Measurements from ENCODE around the gene TIMP2. TPM values are rescaled to one million over a fixed set of nuclear protein-coding genes. Genes with fewer than 3 reads are reported as not detected.

Gene TIMP2
- total and polyA plus RNA-seq, 2 of the 13 experiments (the other 11 are each of a cell fraction or from before 2014, with no cell fraction given), result 3.8 to 8.5 TPM

GRCh38 chr17:78962345-78962983, 37.3 kb upstream of the TIMP2 start (continued):
- TF ChIP-seq YEATS4 (CRISPR knock-in tag; IDR thresholded peaks at IDR 0.05; ENCODE audit: borderline replicate concordance) (peak; percentile 38), ZEB1 (IDR thresholded peaks at IDR 0.05; ENCODE audit: insufficient replicate concordance, low read depth) (no peak), ZNF343 (CRISPR knock-in tag; IDR thresholded peaks at IDR 0.05) (peak; percentile 96), ZNF281 (CRISPR knock-in tag; IDR thresholded peaks at IDR 0.05; ENCODE audit: borderline replicate concordance) (peak; percentile 6; the same call in 1 of the 2 replicates), ZNF670 (CRISPR knock-in tag; IDR thresholded peaks at IDR 0.05; ENCODE audit: borderline replicate concordance) (peak; percentile 34), FOXJ3 (CRISPR knock-in tag; IDR thresholded peaks at IDR 0.05; ENCODE audit: borderline replicate concordance) (peak; percentile 48; the same call in 1 of the 2 replicates), KDM5B (CRISPR knock-in tag; IDR thresholded peaks at IDR 0.05; ENCODE audit: borderline replicate concordance) (peak; percentile 50; the same call in 1 of the 2 replicates), HNRNPL (IDR thresholded peaks at IDR 0.05; ENCODE audit: low read depth, low read length) (0 out of 2 replicates have a peak, but pooled peaks have one; percentile 23), KDM6A (CRISPR knock-in tag; IDR thresholded peaks at IDR 0.05; ENCODE audit: low read depth) (peak; percentile 79), ZNF430 (CRISPR knock-in tag; IDR thresholded peaks at IDR 0.05) (0 out of 2 replicates have a peak, but pooled peaks have one; percentile 80), ATRX (CRISPR knock-in tag; IDR thresholded peaks at IDR 0.05; ENCODE audit: borderline replicate concordance) (no peak), NFYC (CRISPR knock-in tag; IDR thresholded peaks at IDR 0.05) (0 out of 2 replicates have a peak, but pooled peaks have one; percentile 23), FOXA1 (IDR thresholded peaks at IDR 0.05) (no peak), FOXA1 (CRISPR knock-in tag; IDR thresholded peaks at IDR 0.05) (peak; percentile 58), FOXK2 (IDR thresholded peaks at IDR 0.05) (peak; percentile 10; the same call in 1 of the 2 replicates), CHD2 (IDR thresholded peaks at IDR 0.05; ENCODE audit: low read depth, low read length) (peak; percentile 82), AHR (CRISPR knock-in tag; IDR thresholded peaks at IDR 0.05) (peak; percentile 55; the same call in 1 of the 2 replicates), KAT8 (CRISPR knock-in tag; IDR thresholded peaks at IDR 0.05) (peak; percentile 73; the same call in 1 of the 2 replicates), MIXL1 (CRISPR knock-in tag; IDR thresholded peaks at IDR 0.05) (peak; percentile 75; the same call in 1 of the 2 replicates), TRIM22 (IDR thresholded peaks at IDR 0.05) (no peak), ZSCAN20 (CRISPR knock-in tag; IDR thresholded peaks at IDR 0.05; ENCODE audit: borderline replicate concordance) (0 out of 2 replicates have a peak, but pooled peaks have one; percentile 34), ZFP36L2 (CRISPR knock-in tag; IDR thresholded peaks at IDR 0.05) (no peak), TBL1XR1 (IDR thresholded peaks at IDR 0.05; ENCODE audit: borderline replicate concordance, low read length, partially characterized antibody) (no peak)
- TF ChIP-seq, protein P1, sequence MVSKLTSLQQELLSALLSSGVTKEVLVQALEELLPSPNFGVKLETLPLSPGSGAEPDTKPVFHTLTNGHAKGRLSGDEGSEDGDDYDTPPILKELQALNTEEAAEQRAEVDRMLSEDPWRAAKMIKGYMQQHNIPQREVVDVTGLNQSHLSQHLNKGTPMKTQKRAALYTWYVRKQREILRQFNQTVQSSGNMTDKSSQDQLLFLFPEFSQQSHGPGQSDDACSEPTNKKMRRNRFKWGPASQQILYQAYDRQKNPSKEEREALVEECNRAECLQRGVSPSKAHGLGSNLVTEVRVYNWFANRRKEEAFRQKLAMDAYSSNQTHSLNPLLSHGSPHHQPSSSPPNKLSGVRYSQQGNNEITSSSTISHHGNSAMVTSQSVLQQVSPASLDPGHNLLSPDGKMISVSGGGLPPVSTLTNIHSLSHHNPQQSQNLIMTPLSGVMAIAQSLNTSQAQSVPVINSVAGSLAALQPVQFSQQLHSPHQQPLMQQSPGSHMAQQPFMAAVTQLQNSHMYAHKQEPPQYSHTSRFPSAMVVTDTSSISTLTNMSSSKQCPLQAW (CRISPR knock-in tag; IDR thresholded peaks at IDR 0.05), result peak; percentile 83; the same call in 1 of the 2 replicates
- TF ChIP-seq, protein P2, sequence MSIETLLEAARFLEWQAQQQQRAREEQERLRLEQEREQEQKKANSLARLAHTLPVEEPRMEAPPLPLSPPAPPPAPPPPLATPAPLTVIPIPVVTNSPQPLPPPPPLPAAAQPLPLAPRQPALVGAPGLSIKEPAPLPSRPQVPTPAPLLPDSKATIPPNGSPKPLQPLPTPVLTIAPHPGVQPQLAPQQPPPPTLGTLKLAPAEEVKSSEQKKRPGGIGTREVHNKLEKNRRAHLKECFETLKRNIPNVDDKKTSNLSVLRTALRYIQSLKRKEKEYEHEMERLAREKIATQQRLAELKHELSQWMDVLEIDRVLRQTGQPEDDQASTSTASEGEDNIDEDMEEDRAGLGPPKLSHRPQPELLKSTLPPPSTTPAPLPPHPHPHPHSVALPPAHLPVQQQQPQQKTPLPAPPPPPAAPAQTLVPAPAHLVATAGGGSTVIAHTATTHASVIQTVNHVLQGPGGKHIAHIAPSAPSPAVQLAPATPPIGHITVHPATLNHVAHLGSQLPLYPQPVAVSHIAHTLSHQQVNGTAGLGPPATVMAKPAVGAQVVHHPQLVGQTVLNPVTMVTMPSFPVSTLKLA (IDR thresholded peaks at IDR 0.05), result 0 out of 2 replicates have a peak, but pooled peaks have one; percentile 8
